AG04450 (cell line): ENCODE measurements around the gene UPF2. TPM values are rescaled to one million over a fixed set of nuclear protein-coding genes. Genes with fewer than 3 reads are reported as not detected.

ENCODE experiments used
- CTCF ChIA-PET: fragments of 300-600, 350-600 bp; formaldehyde crosslinking; extraction: SDS; loops from one replicate; lab custom pipeline; 2022; ENCODE audit warnings: antibody characterized with exemption, inconsistent platforms; lab: Charles Lee
- POLR2A ChIA-PET: fragments of 350-600 bp; formaldehyde crosslinking; extraction: SDS; loops from one replicate; lab custom pipeline; 2021; ENCODE audit warnings: antibody characterized with exemption, inconsistent platforms; lab: Yijun Ruan, JAX
- DNase-seq: peaks from one replicate; pipeline ENCODE4 v3.0.0-alpha.2; 2011; ENCODE audit warnings: low read depth, low spot score
- H3K27ac ChIP-seq: one replicate; pipeline ENCODE4 v1.5.1; 2012; ENCODE audit warnings: low read depth, low read length, control low read depth
- H3K27me3 ChIP-seq: one replicate; pipeline ENCODE4 v1.6.0; 2012; ENCODE audit warnings: low read length; ENCODE audit not compliant: control insufficient read depth, insufficient read depth
- H3K4me3 ChIP-seq: 2 replicates; pipeline ENCODE4 v1.5.1; 2011; ENCODE audit warnings: mild to moderate bottlenecking, low read depth, low read length, control low read depth
- H3K9me3 ChIP-seq: 2 replicates; pipeline ENCODE4 v1.5.1; 2012; ENCODE audit warnings: low read length; ENCODE audit not compliant: control insufficient read depth, insufficient read depth
- polyA plus RNA-seq: library from polyadenylated mRNA; depleted of rRNA; stranded (reverse); fragments of >200 nt; gene quantifications from 2 replicates; pipeline ENCODE4 v1.2.3, GENCODE V29; 2011
- TF ChIP-seq, protein P1 (sequence below): IDR thresholded peaks from 2 replicates; pipeline ENCODE4 v1.5.1; 2011; ENCODE audit warnings: low read depth, low read length, control low read depth, inconsistent platforms

The UPF2 gene
- polyA plus RNA-seq, 1 experiment = 18.4 TPM

- TF ChIP-seq, protein P1, sequence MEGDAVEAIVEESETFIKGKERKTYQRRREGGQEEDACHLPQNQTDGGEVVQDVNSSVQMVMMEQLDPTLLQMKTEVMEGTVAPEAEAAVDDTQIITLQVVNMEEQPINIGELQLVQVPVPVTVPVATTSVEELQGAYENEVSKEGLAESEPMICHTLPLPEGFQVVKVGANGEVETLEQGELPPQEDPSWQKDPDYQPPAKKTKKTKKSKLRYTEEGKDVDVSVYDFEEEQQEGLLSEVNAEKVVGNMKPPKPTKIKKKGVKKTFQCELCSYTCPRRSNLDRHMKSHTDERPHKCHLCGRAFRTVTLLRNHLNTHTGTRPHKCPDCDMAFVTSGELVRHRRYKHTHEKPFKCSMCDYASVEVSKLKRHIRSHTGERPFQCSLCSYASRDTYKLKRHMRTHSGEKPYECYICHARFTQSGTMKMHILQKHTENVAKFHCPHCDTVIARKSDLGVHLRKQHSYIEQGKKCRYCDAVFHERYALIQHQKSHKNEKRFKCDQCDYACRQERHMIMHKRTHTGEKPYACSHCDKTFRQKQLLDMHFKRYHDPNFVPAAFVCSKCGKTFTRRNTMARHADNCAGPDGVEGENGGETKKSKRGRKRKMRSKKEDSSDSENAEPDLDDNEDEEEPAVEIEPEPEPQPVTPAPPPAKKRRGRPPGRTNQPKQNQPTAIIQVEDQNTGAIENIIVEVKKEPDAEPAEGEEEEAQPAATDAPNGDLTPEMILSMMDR = no peak
- Histone ChIP-seq H3K4me3 (no peak overlapping the region), H3K27ac (no peak overlapping the region), H3K27me3 (no peaks in the 10 kb centered on the region), H3K9me3 (no peaks in the 10 kb centered on the region)
- no peak for DNase-seq
- ChIA-PET POLR2A (no interaction called here), CTCF (interaction anchor here (0.6 kb wide), 1 partner anchor 208 kb away, joined by 5 read pairs; no protein-coding TSS in a partner anchor)
Measured at GRCh38 chr10:12056748-12057147, 14.1 kb upstream of the UPF2 start.

GRCh38 chr10:12055732-12056131 is 13.1 kb upstream of the UPF2 start:
- Histone ChIP-seq H3K4me3 (no peak overlapping the region), H3K9me3 (no peaks in the 10 kb centered on the region), H3K27me3 (no peaks in the 10 kb centered on the region), H3K27ac (no peak overlapping the region)
- POLR2A ChIA-PET = no interaction called here
- CTCF ChIA-PET = no interaction called here
- DNase-seq = no peak
- TF ChIP-seq, protein P1 = no peak

DNA sequence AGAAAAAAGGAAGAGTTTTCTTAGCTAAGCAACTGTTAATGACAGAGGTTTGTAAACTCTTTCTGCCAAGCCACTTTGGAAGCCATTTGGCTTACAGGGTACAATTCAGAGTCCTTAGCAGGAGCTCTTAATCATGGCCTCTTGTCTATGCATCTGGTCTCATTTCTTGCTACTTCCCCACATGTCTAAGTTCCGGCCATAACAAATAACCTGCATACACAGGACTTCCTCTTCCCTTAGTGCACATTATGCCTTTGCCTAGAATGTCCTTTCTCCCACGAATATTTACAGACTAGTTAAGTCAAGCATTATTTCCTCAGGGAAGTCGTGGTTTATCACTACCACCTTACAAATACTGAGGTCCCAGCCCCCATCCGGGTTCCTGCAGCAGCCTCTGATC is 8.6 kb upstream of the UPF2 start:
- POLR2A ChIA-PET = no interaction called here
- no peaks in the 10 kb centered on the region for H3K9me3 ChIP-seq
- DNase-seq = no peak
- no peak overlapping the region for H3K4me3 ChIP-seq
- no peaks in the 10 kb centered on the region for H3K27me3 ChIP-seq
- CTCF ChIA-PET = no interaction called here
- TF ChIP-seq, protein P1 = no peak
- H3K27ac ChIP-seq = no peak overlapping the region

DNA sequence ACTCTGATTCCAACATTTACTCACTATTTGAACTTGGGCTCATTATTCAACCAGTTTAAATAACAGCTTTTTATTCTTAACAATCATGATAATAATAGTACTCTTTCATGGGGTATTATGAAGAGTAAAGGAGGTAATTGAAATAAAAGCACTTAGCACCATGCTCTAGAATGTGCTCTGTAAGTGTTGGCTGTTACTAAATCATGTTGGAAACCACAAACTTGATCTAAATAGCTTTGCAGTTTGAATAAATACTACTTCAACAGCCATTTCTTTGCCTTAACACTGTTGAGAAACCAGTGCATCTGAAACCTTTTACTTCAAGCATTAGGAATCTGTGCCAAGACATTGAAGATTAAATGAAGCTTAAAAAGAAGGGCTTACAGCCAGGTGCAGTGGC is 7.9 kb upstream of the UPF2 start:
- ChIA-PET CTCF (no interaction called here), POLR2A (interaction anchor here (0.6 kb wide), 1 partner anchor 14 kb away, joined by 5 read pairs; no protein-coding TSS in a partner anchor)
- no peak for DNase-seq

DNA sequence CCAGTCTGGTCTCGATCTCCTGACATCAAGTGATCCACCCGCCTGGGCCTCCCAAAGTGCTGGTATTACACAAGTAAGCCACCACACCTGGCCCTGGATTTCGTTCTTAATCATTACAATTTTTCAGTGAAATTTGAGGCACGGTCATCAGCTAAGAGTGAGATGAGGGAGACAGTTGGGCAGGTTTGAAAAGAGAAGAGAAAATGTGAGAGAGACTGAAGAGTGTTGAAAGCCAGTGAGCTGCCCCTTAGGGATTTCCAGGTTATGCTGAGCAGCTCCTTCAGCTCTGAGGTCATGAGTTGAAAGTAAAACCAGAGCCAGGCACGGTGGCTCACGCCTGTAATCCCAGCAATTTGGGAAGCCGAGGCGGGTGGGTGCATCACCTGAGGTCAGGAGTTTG is 5.9 kb upstream of the UPF2 start:
- CTCF ChIA-PET = interaction anchor here (0.6 kb wide), 1 partner anchor 58 kb away, joined by 3 read pairs; no protein-coding TSS in a partner anchor
- TF ChIP-seq, protein P1 = no peak
- H3K27me3 ChIP-seq = no peaks in the 10 kb centered on the region
- DNase-seq = no peak
- POLR2A ChIA-PET = no interaction called here
- H3K27ac ChIP-seq = no peak overlapping the region
- no peak overlapping the region for H3K4me3 ChIP-seq
- H3K9me3 ChIP-seq = peaks cover 3% of the 10 kb centered on the region

More for the DNA sequence above, 7.9 kb upstream of the UPF2 start:
- TF ChIP-seq, protein P1 = no peak
- H3K9me3 ChIP-seq = no peaks in the 10 kb centered on the region
- H3K4me3 ChIP-seq = no peak overlapping the region
- no peaks in the 10 kb centered on the region for H3K27me3 ChIP-seq
- H3K27ac ChIP-seq = no peak overlapping the region
